GM12801 (cell line): ENCODE measurements around the gene ABLIM3.

Experiments
- TF ChIP-seq, protein P1 (sequence below): IDR thresholded peaks from one replicate; pipeline ENCODE4 v1.5.1; 2011; ENCODE audit warnings: control low read depth; ENCODE audit not compliant: insufficient read length; ENCODE audit errors: extremely low read depth

Gene ABLIM3

DNA sequence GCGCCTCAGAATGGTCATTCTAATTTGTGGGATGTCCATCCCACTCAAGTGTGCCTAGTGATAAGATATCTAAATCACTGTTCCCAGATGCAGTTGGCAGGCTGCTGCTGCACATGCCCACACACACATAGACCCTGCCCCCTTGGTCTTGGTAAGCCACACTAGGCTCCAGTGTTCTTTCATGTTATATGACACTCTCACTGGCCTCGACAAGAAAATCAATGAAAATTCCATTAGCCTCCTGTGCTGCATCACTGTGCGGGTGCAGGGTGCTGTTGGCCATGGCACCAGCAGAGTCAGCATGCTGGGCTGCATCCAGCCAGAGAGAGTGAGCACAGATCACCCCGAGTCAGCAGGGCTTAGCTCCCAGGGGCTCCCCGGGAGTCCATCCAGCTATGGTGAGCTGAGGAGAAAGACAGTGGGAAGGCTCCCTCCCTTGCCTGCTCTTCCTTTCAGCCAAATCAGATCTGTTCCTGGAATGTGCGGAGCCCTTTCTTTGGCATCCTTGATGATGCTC lies 59.9 kb downstream of the ABLIM3 start:
- TF ChIP-seq, protein P1, sequence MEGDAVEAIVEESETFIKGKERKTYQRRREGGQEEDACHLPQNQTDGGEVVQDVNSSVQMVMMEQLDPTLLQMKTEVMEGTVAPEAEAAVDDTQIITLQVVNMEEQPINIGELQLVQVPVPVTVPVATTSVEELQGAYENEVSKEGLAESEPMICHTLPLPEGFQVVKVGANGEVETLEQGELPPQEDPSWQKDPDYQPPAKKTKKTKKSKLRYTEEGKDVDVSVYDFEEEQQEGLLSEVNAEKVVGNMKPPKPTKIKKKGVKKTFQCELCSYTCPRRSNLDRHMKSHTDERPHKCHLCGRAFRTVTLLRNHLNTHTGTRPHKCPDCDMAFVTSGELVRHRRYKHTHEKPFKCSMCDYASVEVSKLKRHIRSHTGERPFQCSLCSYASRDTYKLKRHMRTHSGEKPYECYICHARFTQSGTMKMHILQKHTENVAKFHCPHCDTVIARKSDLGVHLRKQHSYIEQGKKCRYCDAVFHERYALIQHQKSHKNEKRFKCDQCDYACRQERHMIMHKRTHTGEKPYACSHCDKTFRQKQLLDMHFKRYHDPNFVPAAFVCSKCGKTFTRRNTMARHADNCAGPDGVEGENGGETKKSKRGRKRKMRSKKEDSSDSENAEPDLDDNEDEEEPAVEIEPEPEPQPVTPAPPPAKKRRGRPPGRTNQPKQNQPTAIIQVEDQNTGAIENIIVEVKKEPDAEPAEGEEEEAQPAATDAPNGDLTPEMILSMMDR = no peak

DNA sequence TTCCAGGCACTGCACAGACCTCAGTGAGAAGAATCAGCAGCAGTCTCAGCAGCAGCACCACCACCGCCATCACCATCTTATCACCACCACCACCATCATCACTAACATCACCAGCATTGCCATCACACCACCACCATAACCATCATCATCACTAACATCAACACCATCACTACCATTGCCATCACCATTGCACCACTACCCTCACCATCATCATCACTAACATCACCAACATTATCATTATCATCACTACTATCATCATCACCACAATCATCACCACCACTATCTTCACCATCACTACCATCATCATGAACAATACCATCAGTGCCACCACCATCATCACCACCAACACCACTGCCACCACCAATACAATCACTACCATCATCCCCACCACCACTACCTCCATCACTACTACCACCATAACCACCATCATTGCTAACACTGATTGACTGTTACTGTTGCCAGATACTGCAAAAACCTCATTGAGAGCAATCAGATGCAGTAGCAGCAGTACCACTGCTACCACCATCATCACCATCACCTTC lies 61.7 kb downstream of the ABLIM3 start:
- TF ChIP-seq, protein P1 = no peak

DNA sequence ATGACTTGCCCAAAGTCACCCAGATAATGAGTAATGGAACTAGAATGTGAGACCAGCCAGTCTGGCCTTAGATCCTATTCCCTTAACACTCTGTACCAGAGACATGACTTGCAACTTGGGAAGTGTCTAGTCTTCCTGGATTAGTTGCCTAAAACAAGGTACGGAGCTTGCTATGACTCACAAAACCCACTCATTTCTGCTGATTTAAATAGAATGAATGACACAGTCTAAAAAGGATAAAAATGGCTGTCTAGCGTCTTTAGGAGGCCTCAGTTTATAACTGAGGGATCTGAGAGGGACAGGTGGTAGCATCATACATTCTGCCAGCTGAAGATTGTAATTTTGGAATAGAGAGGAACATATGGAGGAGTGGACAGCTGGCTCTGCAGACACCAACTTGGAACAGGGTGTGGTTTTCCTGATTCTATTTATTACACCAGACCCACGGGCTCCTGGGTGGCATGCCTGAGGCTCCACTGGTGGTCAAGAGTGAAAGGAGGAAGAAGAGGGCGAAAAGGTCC lies 62.7 kb downstream of the ABLIM3 start:
- TF ChIP-seq, protein P1 = no peak

DNA sequence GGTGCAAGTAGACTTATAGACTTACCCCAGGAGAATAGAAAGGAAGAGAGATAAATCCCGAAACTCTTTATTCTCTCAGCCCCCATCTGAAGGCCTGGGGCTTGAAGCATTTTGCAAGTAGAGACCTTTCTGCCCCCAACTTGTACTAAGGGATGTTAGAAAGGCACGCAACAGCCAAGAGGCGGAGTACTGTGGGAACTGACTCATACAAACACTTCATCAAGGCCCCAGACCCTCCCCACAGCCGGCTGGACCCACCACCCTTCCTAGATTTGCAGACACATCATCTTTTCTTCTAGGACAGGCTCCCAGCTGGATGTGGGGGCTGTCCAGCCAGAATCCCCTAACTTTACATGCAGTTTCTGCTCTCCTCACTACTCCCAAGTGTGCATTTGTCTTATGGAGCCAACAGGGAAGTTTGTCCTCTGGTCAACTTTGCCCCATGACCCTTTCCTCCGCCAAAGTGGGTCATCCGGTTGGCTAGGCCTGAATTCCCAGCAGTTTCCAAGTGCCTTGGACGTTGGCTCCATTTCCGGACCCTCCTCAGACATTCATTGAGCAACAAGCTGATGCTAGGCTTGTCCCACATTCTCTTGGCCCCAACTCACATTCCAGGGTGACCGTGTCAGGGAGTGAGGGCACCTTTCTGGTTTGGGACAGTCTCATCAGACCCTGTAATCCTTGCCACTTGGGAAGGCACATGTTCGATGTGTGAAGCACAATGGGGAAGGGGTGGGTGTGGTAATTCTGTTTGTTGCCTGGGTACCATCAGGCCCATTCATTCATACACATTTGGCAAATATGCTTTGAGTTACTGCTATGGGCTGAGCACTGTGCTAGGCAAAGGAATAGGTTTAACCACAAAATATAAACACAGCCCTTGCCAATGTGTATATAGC lies 64.6 kb downstream of the ABLIM3 start:
- TF ChIP-seq, protein P1 = no peak

DNA sequence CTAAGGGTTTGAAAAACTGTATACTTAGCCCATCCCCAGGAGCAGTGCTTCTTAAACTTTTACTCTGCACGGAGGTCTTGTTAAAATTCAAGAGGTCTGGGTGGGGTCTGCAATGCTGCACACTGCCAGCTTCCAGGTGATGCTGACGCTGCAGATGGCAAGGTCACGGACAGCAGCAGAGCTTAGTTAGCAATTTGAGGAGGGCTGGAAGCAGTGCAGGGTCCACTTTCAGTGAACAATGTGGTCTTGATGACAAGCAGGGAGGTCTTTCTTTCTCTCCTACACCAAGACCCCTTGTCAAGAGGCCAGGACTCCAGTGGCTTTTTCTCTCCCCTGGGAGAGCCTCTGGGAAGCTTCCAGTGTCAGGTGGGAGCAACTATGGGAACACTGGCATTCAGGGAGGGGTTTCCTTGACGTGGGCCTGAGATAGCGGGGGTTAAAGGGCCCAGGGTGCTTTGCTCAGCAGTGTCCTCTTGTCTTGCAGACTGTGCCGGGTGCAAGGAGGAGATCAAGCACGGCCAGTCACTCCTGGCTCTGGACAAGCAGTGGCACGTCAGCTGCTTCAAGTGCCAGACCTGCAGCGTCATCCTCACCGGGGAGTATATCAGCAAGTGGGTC lies 65.3 kb downstream of the ABLIM3 start:
- TF ChIP-seq, protein P1 = no peak

DNA sequence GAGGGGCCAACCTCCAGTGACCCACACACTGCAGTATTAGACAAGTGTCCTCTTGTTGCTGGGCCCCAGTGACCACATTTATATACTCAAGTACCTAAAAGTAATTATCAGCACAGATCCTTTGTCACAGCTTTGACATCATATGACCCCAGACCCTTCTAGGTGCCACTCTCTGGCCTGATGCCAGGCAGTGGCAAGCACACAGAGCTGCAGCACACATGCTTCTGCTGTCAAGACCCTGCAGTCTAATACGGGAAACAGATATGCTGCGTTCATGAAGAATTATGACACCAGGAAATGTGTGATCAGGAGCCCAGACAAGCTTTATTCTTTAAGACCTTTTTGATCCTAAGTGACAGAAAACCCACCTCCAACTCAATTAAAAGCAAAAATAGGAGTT lies 66.5 kb downstream of the ABLIM3 start:
- TF ChIP-seq, protein P1 = no peak

DNA sequence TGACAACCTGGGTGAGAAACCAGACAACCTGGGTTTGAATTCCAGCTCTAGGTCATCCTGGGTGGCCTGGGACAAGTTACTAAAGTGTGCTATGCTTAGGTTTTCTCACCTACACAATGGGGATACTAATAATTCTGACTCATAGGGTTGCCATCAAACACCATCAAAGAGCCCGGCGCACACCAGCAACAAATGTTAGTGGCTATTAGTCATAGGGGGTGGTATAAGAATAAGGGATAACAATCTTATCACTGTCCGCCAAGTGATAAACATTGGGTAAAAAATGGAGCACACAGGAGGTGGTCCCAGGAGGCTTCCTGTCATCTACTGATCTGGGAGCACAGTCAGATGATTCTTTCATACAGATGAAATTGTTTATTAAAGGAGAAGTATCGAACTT lies 68.9 kb downstream of the ABLIM3 start:
- TF ChIP-seq, protein P1 = no peak
